Measurements from ENCODE around the gene NR5A2.

GRCh38 chr1:200168926-200169325, 141.4 kb downstream of the NR5A2 start:
- TF ChIP-seq CTCF (IDR thresholded peaks at IDR 0.05) = no peak
- no peak for TF ChIP-seq ZFX (IDR thresholded peaks at IDR 0.05; ENCODE audit: borderline replicate concordance)

Measured in 22Rv1 (cell line).